AG10803 (cell line): Measurements from ENCODE around the gene PDHX.

Experiments
- DNase-seq: peaks from one replicate; pipeline ENCODE4 v3.0.0; 2010; ENCODE audit warnings: low read depth
- H3K4me3 ChIP-seq: 2 replicates; pipeline ENCODE4 v1.5.1; 2011; ENCODE audit warnings: mild to moderate bottlenecking, low read length, control low read depth
- CTCF ChIP-seq: conservative IDR thresholded peaks from 2 replicates; pipeline ENCODE4 v1.5.1; 2011; ENCODE audit warnings: mild to moderate bottlenecking, low read length, control low read depth, inconsistent platforms

Gene PDHX

GRCh38 chr11:35003658-35004057, 87.2 kb downstream of the PDHX start:
- H3K4me3 ChIP-seq: no peak overlapping the region
- no peak for TF ChIP-seq CTCF
- DNase-seq: no peak

GRCh38 chr11:35005141-35005780, 88.8 kb downstream of the PDHX start:
- TF ChIP-seq CTCF: no peak
- H3K4me3 ChIP-seq: no peak overlapping the region
- no peak for DNase-seq

- DNase-seq: no peak
- TF ChIP-seq CTCF: no peak
- H3K4me3 ChIP-seq: no peak overlapping the region
Observed at GRCh38 chr11:35006389-35007128, 90.1 kb downstream of the PDHX start.

- no peak overlapping the region for H3K4me3 ChIP-seq
- no peak for DNase-seq
- TF ChIP-seq CTCF: no peak
Observed at GRCh38 chr11:35007277-35007676, 90.9 kb downstream of the PDHX start.

GRCh38 chr11:35009191-35009943, 92.9 kb downstream of the PDHX start:
- peak; percentile 77 for DNase-seq

GRCh38 chr11:35009944-35010342, 93.5 kb downstream of the PDHX start:
- no peak for DNase-seq
- no peak overlapping the region for H3K4me3 ChIP-seq

More at GRCh38 chr11:35009191-35009943, 92.9 kb downstream of the PDHX start:
- no peak overlapping the region for H3K4me3 ChIP-seq
- no peak for TF ChIP-seq CTCF

More at GRCh38 chr11:35009944-35010342, 93.5 kb downstream of the PDHX start:
- no peak for TF ChIP-seq CTCF
